Choroid plexus epithelial cell (primary cell): ENCODE results near the gene CSTB.

Experiments
- DNase-seq: peaks from one replicate; pipeline ENCODE4 v3.0.0-alpha.2; 2010; ENCODE audit warnings: low read depth
- H3K4me3 ChIP-seq: 2 replicates; pipeline ENCODE4 v1.5.1; 2011; ENCODE audit warnings: low read depth, mild to moderate bottlenecking, control low read depth, low read length, moderate library complexity
- CTCF ChIP-seq: conservative IDR thresholded peaks from 2 replicates; pipeline ENCODE4 v1.5.1; 2011; ENCODE audit warnings: low read depth, mild to moderate bottlenecking, control low read depth, inconsistent platforms, low read length, moderate library complexity

Gene CSTB

DNA sequence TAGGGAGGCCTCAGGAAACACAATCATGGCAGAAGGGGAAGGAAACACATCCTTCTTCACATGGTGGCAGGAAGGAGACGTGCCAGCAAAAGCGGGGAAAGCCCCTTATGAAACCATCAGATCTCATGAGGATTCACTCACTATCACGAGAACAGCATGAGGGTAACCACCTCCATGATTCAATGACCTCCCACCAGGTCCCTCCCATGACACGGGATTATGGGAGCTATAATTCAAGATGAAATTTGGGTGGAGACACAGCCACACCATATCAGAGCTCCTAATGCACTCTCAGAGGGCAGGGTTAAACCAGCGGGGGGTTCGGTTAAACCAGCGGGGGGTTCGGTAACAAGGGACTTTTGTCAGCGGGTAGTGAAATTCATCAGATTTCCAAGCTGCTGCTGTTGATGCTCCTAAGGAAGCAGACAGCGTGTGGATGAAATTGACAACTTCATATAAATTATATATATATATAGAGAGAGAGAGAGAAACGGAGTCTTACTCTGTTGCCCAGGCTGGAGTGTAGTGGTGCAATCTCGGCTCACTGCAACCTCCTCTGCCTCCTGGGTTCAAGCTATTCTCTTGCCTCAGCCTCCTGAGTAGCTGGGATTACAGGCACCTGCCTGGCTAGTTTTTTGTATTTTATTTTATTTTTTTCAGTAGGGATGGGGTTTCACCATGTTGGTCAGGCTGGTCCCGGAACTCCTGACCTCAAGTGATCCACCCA is 4.2 kb downstream of the CSTB start:
- no peak overlapping the region for H3K4me3 ChIP-seq
- no peak for TF ChIP-seq CTCF
- peak; percentile 42 for DNase-seq

GRCh38 chr21:43771199-43771675 is 4.9 kb downstream of the CSTB start:
- no peak overlapping the region for H3K4me3 ChIP-seq
- DNase-seq = no peak
- no peak for TF ChIP-seq CTCF

DNA sequence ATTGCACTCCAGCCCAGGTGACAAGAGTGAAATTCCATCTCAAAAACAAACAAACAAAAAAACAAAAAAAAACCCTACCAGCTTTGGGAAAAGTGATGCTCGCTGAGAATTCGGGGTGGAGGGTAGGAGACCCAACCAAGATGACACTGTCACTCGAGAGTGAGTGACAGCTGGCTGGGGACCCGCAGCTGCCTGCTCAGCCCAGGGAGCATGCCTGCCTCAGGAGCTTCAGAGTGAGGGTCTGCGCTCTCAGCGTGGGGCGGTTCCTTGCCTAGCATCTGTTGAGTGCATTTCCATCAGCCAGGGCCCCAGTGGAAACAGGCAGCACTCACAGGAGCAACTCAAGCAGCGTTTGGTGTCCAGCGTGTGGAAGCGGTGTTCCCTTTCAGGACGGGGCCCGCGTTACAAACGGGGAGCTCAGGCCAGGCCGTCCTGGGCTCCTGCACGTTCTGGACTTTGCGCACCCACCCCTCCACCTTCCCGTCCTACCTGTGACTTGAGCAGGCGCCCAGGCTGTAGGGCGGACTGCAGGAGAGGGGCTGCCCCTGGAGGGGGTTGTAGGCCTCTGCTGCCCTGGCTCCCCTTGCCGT is 5.9 kb downstream of the CSTB start:
- H3K4me3 ChIP-seq = no peak overlapping the region
- no peak for TF ChIP-seq CTCF
- no peak for DNase-seq

- no peak for DNase-seq
- no peak for TF ChIP-seq CTCF
Observed at GRCh38 chr21:43769325-43769958, 6.7 kb downstream of the CSTB start.

DNA sequence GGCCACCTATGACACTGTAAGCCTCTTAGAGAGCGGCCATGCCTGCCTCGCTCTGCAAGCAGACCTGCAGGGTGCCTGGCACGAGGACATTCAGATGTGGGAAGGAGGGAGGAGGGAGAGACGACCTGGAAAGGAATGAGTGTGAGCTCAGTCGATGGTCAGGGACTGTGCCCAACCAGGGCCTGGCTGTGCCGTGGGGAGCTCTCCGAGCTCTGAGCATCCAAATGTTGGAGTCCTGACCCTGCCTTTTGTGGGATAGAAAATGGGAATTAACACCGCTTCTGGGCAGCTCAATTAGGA is 7.3 kb downstream of the CSTB start:
- H3K4me3 ChIP-seq = no peak overlapping the region
- peak; percentile 42 for DNase-seq
- TF ChIP-seq CTCF = no peak

More at GRCh38 chr21:43769325-43769958, 6.7 kb downstream of the CSTB start:
- no peak overlapping the region for H3K4me3 ChIP-seq

DNA sequence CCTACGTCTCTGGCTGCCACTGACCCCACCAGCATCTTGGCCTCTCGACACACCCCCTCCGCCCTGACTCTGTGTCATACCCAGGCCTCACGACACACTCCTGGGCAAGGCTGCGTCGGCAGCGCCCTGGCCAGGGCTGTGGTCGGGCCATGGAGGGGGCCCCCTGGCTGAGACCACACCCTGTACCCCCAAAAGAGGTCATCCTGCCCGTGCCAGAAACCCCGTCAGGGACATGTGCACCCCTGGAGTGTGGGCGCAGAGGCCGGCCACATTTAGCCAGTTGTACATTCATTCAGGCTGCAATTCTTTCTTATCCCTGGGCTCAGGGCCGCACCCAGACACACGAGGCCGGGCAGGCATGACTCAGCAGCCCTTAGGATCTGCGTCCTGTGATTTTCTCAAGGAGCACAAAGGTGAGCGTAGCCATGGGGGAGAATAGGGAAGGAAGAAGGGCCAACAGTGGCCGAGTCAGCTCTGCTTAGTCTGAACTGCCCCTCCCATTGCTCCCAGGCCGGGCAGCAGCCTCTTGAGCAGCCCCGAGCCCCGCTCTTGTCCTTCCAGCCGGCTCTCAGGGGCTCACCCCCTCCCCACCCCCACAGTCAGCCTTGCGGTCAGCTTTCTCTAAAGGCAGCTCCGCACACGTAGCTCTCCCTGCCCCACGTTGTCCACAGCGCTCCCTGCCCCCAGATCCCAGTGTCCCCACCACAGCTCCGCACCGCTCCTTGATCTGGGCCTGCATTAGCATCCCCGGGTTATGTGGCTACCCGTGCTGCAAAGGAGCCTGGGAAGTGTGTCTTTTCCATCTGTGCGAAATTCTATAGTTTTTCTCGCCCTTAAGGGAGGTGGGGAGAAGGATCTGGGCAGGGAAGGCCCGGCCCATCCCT is 7.9 kb downstream of the CSTB start:
- H3K4me3 ChIP-seq = no peak overlapping the region
- no peak for TF ChIP-seq CTCF
- DNase-seq = peak; percentile 87
